Ishikawa (cell line): ENCODE measurements around the gene PHLDA3.

Experiments
- CEBPB ChIP-seq: IDR thresholded peaks from 2 replicates; pipeline ENCODE4 v1.6.1; 2012
- CREB1 ChIP-seq: IDR thresholded peaks from 2 replicates; pipeline ENCODE4 v1.6.1; 2012; ENCODE audit warnings: low read depth
- EGR1 ChIP-seq: IDR thresholded peaks from 2 replicates; pipeline ENCODE4 v1.6.1; 2012
- EP300 ChIP-seq: IDR thresholded peaks from 2 replicates; pipeline ENCODE4 v1.6.1; 2012; ENCODE audit warnings: borderline replicate concordance
- FOXM1 ChIP-seq: IDR thresholded peaks from 2 replicates; pipeline ENCODE4 v1.6.1; 2012; ENCODE audit warnings: low read depth, borderline replicate concordance
- MAX ChIP-seq: IDR thresholded peaks from 2 replicates; pipeline ENCODE4 v1.6.1; 2012
- NFIC ChIP-seq: IDR thresholded peaks from 2 replicates; pipeline ENCODE4 v1.6.1; 2012
- RAD21 ChIP-seq: IDR thresholded peaks from 2 replicates; pipeline ENCODE4 v1.6.1; 2012; ENCODE audit warnings: low read depth
- REST ChIP-seq: IDR thresholded peaks from 2 replicates; pipeline ENCODE4 v1.6.1; 2012; ENCODE audit warnings: low read depth, mild to moderate bottlenecking
- TAF1 ChIP-seq: IDR thresholded peaks from 2 replicates; pipeline ENCODE4 v1.6.1; 2012; ENCODE audit warnings: low read depth, mild to moderate bottlenecking
- TCF12 ChIP-seq: IDR thresholded peaks from 2 replicates; pipeline ENCODE4 v1.6.1; 2012; ENCODE audit warnings: low read depth
- TEAD4 ChIP-seq: IDR thresholded peaks from 2 replicates; pipeline ENCODE4 v1.6.1; 2012
- YY1 ChIP-seq: IDR thresholded peaks from 2 replicates; pipeline ENCODE4 v1.6.1; 2012; ENCODE audit warnings: low read depth
- ZBTB7A ChIP-seq: IDR thresholded peaks from 2 replicates; pipeline ENCODE4 v1.6.1; 2012; ENCODE audit warnings: low read depth
- TF ChIP-seq, protein P1 (sequence below): IDR thresholded peaks from 2 replicates; pipeline ENCODE4 v1.6.1; 2012

The PHLDA3 gene

DNA sequence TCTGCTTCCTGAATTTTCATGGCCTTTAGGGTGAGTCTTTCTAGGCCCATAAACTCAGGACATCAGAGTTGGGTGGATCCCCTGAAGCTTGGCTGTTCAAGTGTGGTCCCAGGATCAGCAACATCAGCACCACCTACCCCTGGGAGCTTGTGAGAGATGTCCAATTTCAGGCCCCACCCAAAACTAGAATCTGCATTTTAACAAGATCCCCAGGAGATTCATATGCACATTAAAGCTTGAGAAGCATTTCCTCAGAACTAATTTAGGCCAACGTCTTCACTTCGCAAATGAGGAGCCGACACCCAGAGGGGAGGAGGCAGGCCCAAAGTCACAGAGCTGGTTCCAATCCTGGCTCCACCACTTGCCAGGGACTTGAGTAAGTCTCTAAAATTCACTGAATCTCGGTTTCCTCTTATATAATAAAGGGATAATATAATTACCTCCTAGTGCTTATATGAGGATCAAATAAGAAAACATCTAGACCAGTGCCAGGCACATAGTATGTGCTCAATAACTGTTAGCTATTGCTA is 10.3 kb upstream of the PHLDA3 start:
- TF ChIP-seq REST (no peak), CEBPB (no peak), NFIC (no peak), EGR1 (no peak), ZBTB7A (no peak), EP300 (no peak), TCF12 (no peak), TEAD4 (no peak), MAX (no peak), FOXM1 (no peak), YY1 (no peak), RAD21 (no peak), TAF1 (no peak), CREB1 (no peak)
- TF ChIP-seq, protein P1, sequence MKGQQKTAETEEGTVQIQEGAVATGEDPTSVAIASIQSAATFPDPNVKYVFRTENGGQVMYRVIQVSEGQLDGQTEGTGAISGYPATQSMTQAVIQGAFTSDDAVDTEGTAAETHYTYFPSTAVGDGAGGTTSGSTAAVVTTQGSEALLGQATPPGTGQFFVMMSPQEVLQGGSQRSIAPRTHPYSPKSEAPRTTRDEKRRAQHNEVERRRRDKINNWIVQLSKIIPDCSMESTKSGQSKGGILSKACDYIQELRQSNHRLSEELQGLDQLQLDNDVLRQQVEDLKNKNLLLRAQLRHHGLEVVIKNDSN: no peak

GRCh38 chr1:201476670-201477344 is 7.8 kb upstream of the PHLDA3 start:
- TF ChIP-seq TAF1: no peak
- TF ChIP-seq CEBPB: 0 out of 2 replicates have a peak, but pooled peaks have one; percentile 42

DNA sequence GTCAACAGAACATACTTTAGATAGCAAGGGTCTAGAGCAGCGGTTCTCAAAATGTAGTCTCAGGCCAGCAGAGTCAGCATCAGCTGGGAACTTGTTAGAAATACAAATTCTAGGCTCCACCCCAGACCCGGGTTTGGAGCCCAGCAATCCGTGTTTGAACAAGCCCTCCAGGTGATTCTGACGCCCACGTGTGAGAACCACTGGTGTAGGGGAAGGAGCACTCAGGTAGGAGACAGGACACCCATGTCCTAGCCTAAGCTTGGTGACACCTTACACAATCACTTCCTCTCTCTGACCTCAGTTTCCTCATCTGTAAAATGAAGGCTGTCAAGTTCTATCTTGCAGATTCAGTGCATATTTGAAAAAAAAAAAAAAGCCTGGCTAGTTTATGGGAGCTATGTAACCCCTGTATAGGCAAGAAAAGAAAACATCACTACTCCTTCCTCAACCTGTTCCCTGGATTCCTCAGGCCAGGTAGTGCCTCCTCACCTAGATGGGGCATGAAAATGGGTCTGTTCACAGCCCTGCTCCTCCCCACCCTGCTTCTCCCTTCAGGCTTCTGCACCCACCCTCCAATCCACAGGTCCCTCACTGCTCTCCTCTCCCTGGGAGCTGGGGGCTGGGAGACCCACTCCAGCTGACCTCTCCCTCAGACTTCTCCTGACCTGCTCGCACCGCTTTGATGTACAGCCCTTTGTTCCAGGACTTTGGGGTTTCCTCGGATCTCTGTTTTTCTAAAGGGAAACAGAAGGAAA is 7.1 kb upstream of the PHLDA3 start:
- no peak for TF ChIP-seq TCF12
- no peak for TF ChIP-seq TEAD4
- TF ChIP-seq ZBTB7A: no peak
- no peak for TF ChIP-seq EP300
- TF ChIP-seq REST: no peak
- no peak for TF ChIP-seq CREB1
- TF ChIP-seq TAF1: no peak

GRCh38 chr1:201475130-201475529 is 6.1 kb upstream of the PHLDA3 start:
- TF ChIP-seq EP300 (no peak), YY1 (no peak), TAF1 (no peak), CREB1 (no peak), ZBTB7A (no peak), TEAD4 (no peak), MAX (no peak), RAD21 (no peak), EGR1 (no peak), REST (no peak), NFIC (no peak), CEBPB (no peak), FOXM1 (no peak), TCF12 (no peak)
- TF ChIP-seq, protein P1: no peak
